GM19240 (cell line): ENCODE measurements around the gene COL1A1.
A peak's percentile ranks its signal among the peaks of the same experiment; 100 is the strongest.

Experiments used
- DNase-seq: peaks from one replicate; pipeline ENCODE4 v3.0.0; 2011; ENCODE audit warnings: low spot score; ENCODE audit not compliant: insufficient read length

Gene COL1A1

GRCh38 chr17:50200457-50201275 is 765 bp downstream of the COL1A1 start:
- DNase-seq, result peak; percentile 89

GRCh38 chr17:50199803-50200456 is 1.5 kb downstream of the COL1A1 start:
- DNase-seq, result peak; percentile 52

GRCh38 chr17:50199211-50199802 is 2.1 kb downstream of the COL1A1 start:
- DNase-seq, result no peak

GRCh38 chr17:50198026-50198669 is 3.3 kb downstream of the COL1A1 start:
- DNase-seq, result no peak

- DNase-seq, result no peak
Measured at GRCh38 chr17:50196826-50197225, 4.6 kb downstream of the COL1A1 start.

- DNase-seq, result no peak
Measured at GRCh38 chr17:50196036-50196435, 5.4 kb downstream of the COL1A1 start.

GRCh38 chr17:50194934-50195865 is 6.2 kb downstream of the COL1A1 start:
- no peak for DNase-seq

GRCh38 chr17:50194140-50194933 is 7.1 kb downstream of the COL1A1 start:
- DNase-seq, result no peak

- DNase-seq, result no peak
Measured at GRCh38 chr17:50192618-50193291, 8.7 kb downstream of the COL1A1 start.

GRCh38 chr17:50192144-50192617 is 9.2 kb downstream of the COL1A1 start:
- no peak for DNase-seq

GRCh38 chr17:50191359-50192143 is 9.9 kb downstream of the COL1A1 start:
- no peak for DNase-seq

- DNase-seq, result no peak
Measured at GRCh38 chr17:50190603-50191358, 10.7 kb downstream of the COL1A1 start.

GRCh38 chr17:50190293-50190602 is 11.2 kb downstream of the COL1A1 start:
- DNase-seq, result no peak

- no peak for DNase-seq
Measured at GRCh38 chr17:50189550-50190292, 11.7 kb downstream of the COL1A1 start.

GRCh38 chr17:50188921-50189549 is 12.4 kb downstream of the COL1A1 start:
- DNase-seq, result no peak

GRCh38 chr17:50188531-50188920 is 12.9 kb downstream of the COL1A1 start:
- DNase-seq, result no peak
